Liver (tissue), 9 donors: ENCODE measurements around the gene ST14. TPM values are rescaled to one million over a fixed set of nuclear protein-coding genes. Genes with fewer than 3 reads are reported as not detected.

Source experiments
- DNase-seq: peaks from one replicate; pipeline ENCODE4 v3.0.0-alpha.2; 2017; ENCODE audit warnings: low spot score
- H3K27ac ChIP-seq, 2 donors: one replicate each; pipeline ENCODE4 v1.7.0; 2013; ENCODE audit warnings: inconsistent platforms in 2 of 2, low read length in 2 of 2, control low read depth in 1 of 2, low read depth in 1 of 2, mild to moderate bottlenecking in 1 of 2
- H3K27me3 ChIP-seq, 4 donors: one replicate each; pipeline versions ENCODE4 v1.6.1 to v1.7.0; 2013; ENCODE audit warnings: low read length in 3 of 4, inconsistent platforms in 1 of 4, mild to moderate bottlenecking in 1 of 4, moderate library complexity in 1 of 4; ENCODE audit not compliant: control insufficient read depth in 4 of 4, insufficient read depth in 4 of 4
- H3K36me3 ChIP-seq, 4 donors: one replicate each; pipeline versions ENCODE4 v1.6.1 to v1.7.0; 2013; ENCODE audit warnings: low read length in 3 of 4, mild to moderate bottlenecking in 3 of 4, low read depth in 1 of 4, moderate library complexity in 1 of 4; ENCODE audit not compliant: control insufficient read depth in 4 of 4, insufficient read depth in 3 of 4
- H3K4me1 ChIP-seq, 4 donors: one replicate each; pipeline versions ENCODE4 v1.6.1 to v1.7.0; 2013; ENCODE audit warnings: low read length in 3 of 4, mild to moderate bottlenecking in 3 of 4, moderate library complexity in 1 of 4; ENCODE audit not compliant: control insufficient read depth in 4 of 4, insufficient read depth in 4 of 4
- H3K4me3 ChIP-seq, 3 donors: one replicate each; pipeline versions ENCODE4 v1.6.1 to v1.7.0; 2013; ENCODE audit warnings: low read length in 3 of 3, control low read depth in 1 of 3, low read depth in 1 of 3, mild to moderate bottlenecking in 1 of 3
- H3K9ac ChIP-seq, 2 donors: one replicate each; pipeline ENCODE4 v1.7.0; 2013; ENCODE audit warnings: low read length in 2 of 2, mild to moderate bottlenecking in 2 of 2, moderate library complexity in 2 of 2, control low read depth in 1 of 2, low read depth in 1 of 2
- H3K9me3 ChIP-seq, 4 donors: one replicate each; pipeline versions ENCODE4 v1.6.1 to v1.7.0; 2013; ENCODE audit warnings: low read length in 3 of 4; ENCODE audit not compliant: control insufficient read depth in 4 of 4
- EGR1 ChIP-seq, 2 donors: IDR thresholded peaks; 2 replicates each; pipeline ENCODE4 v1.6.1; 2016 to 2018; ENCODE audit warnings: antibody characterized with exemption in 2 of 2, low read depth in 2 of 2
- FOXA1 ChIP-seq: IDR thresholded peaks from 2 replicates; pipeline ENCODE4 v1.6.1; 2016; ENCODE audit warnings: antibody characterized with exemption
- FOXA2 ChIP-seq: IDR thresholded peaks from 2 replicates; pipeline ENCODE4 v1.6.1; 2016; ENCODE audit warnings: antibody characterized with exemption
- GABPA ChIP-seq, 2 donors: IDR thresholded peaks in 1 of 2; conservative IDR thresholded peaks in 1 of 2; 2 replicates each; pipeline ENCODE4 v1.6.1; 2016; ENCODE audit warnings: antibody characterized with exemption in 2 of 2, mild to moderate bottlenecking in 1 of 2, moderate library complexity in 1 of 2
- HNF4A ChIP-seq, 2 donors: conservative IDR thresholded peaks; 2 replicates each; pipeline ENCODE4 v1.6.1; 2016; ENCODE audit warnings: antibody characterized with exemption in 2 of 2, mild to moderate bottlenecking in 2 of 2
- HNF4G ChIP-seq: IDR thresholded peaks from 2 replicates; pipeline ENCODE4 v1.6.1; 2016; ENCODE audit warnings: antibody characterized with exemption
- JUND ChIP-seq, 2 donors: IDR thresholded peaks; 2 replicates each; pipeline ENCODE4 v1.6.1; 2016; ENCODE audit warnings: antibody characterized with exemption in 2 of 2
- NR2F2 ChIP-seq: IDR thresholded peaks from 2 replicates; pipeline ENCODE4 v1.6.1; 2016; ENCODE audit warnings: antibody characterized with exemption
- RAD21 ChIP-seq, 2 donors: IDR thresholded peaks; 2 replicates each; pipeline ENCODE4 v1.6.1; 2016; ENCODE audit warnings: antibody characterized with exemption in 2 of 2, mild to moderate bottlenecking in 2 of 2
- RXRA ChIP-seq, 2 donors: IDR thresholded peaks; 2 replicates each; pipeline ENCODE4 v1.6.1; 2017 to 2018; ENCODE audit warnings: antibody characterized with exemption in 2 of 2, mild to moderate bottlenecking in 1 of 2
- SP1 ChIP-seq: IDR thresholded peaks from 2 replicates; pipeline ENCODE4 v1.6.1; 2018; ENCODE audit warnings: antibody characterized with exemption, mild to moderate bottlenecking
- TAF1 ChIP-seq: conservative IDR thresholded peaks from 2 replicates; pipeline ENCODE4 v1.6.1; 2016; ENCODE audit warnings: antibody characterized with exemption, mild to moderate bottlenecking
- YY1 ChIP-seq: IDR thresholded peaks from 2 replicates; pipeline ENCODE4 v1.6.1; 2016; ENCODE audit warnings: antibody characterized with exemption, mild to moderate bottlenecking
- WGBS: extraction: QIAGEN DNeasy Blood & Tissue Kit; methylation state at CpG from one replicate; pipeline ENCODE4 v1.1.7; 2013; 5-methylcytosine and 5-hydroxymethylcytosine counted together
- polyA plus RNA-seq, 2 donors: library from polyadenylated mRNA; stranded (reverse) in 1 of 2; unstranded in 1 of 2; fragments of 200-250 nt in 1 of 2; fragments of >200 nt in 1 of 2; fragmentation: Nextera tagmentation in 1 of 2; extraction: Ambion mirVana in 1 of 2; gene quantifications; one replicate each; pipeline versions ENCODE4 v1.2.1 to v1.2.3, GENCODE V29; 2013 to 2015
- total RNA-seq, 2 donors: library from RNA; depleted of rRNA; stranded (reverse); fragments of >200 nt; gene quantifications; one replicate each; pipeline ENCODE4 v1.2.3, GENCODE V29; 2014
- TF ChIP-seq, protein P1 (sequence below): IDR thresholded peaks from 2 replicates; pipeline ENCODE4 v1.6.1; 2016; ENCODE audit warnings: antibody characterized with exemption, mild to moderate bottlenecking
- TF ChIP-seq, protein P2 (sequence below): IDR thresholded peaks from 2 replicates; pipeline ENCODE4 v1.6.1; 2016; ENCODE audit warnings: antibody characterized with exemption
- TF ChIP-seq, protein P3 (sequence below): fragments of 150-350 bp; IDR thresholded peaks from 2 replicates; pipeline ENCODE4 v1.5.1; 2017; ENCODE audit warnings: improper control_type of control experiment, low read depth, low read length; ENCODE audit not compliant: missing input control
- TF ChIP-seq, protein P4 (sequence below): IDR thresholded peaks from 2 replicates; pipeline ENCODE4 v1.6.1; 2016; ENCODE audit warnings: antibody characterized with exemption
- TF ChIP-seq, protein P5 (sequence below): IDR thresholded peaks from 2 replicates; pipeline ENCODE4 v1.6.1; 2016; ENCODE audit warnings: antibody characterized with exemption
- donor health status: healthy.
- donor health status: healthy.
- donor health status: healthy.
- donor health status: healthy.
- donor health status: healthy.

The ST14 gene
- total and polyA plus RNA-seq, 4 donors, result 2.8 to 5.9 (median 4.5) TPM

DNA sequence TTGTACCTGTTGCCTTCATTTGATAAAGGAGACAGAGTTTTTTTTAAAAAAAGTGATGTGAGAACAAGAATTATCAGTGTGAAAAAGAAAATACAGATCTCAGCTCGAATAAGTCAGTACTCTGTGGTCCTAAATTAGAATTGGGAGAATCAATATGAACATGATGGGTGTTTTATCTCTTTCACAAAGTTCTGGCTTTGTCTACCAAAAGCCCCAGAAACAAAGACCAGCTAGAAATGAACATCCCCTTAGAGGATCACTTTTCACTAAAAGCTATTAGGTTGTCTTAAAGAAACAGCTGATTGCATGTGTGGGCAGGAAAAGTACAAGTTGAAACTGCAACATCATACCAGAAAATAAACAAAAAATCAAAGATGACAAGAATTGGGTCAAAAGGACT, 8.4 kb upstream of the ST14 start:
- H3K27me3 ChIP-seq, result no peaks in the 10 kb centered on the region
- WGBS, result 84% methylated on average over 1 of the region's 1 CpG
- H3K4me3 ChIP-seq, result no peak overlapping the region
- DNase-seq, result no peak
- H3K27ac ChIP-seq, result no peak overlapping the region
- no peak overlapping the region for H3K9ac ChIP-seq
- TF ChIP-seq RXRA (IDR thresholded peaks at IDR 0.05) (no peak), RAD21 (IDR thresholded peaks at IDR 0.05) (no peak), HNF4A (conservative IDR thresholded peaks at IDR 0.05) (no peak), FOXA1 (no peak), NR2F2 (no peak), SP1 (no peak), GABPA (IDR thresholded peaks at IDR 0.05 in 1 of 2, conservative IDR thresholded peaks at IDR 0.05 in 1 of 2) (no peak), HNF4G (no peak), TAF1 (no peak), YY1 (no peak), EGR1 (IDR thresholded peaks at IDR 0.05; ENCODE audit: low read depth in 2 of 2) (no peak), JUND (IDR thresholded peaks at IDR 0.05) (no peak), FOXA2 (no peak)
- TF ChIP-seq, protein P1, sequence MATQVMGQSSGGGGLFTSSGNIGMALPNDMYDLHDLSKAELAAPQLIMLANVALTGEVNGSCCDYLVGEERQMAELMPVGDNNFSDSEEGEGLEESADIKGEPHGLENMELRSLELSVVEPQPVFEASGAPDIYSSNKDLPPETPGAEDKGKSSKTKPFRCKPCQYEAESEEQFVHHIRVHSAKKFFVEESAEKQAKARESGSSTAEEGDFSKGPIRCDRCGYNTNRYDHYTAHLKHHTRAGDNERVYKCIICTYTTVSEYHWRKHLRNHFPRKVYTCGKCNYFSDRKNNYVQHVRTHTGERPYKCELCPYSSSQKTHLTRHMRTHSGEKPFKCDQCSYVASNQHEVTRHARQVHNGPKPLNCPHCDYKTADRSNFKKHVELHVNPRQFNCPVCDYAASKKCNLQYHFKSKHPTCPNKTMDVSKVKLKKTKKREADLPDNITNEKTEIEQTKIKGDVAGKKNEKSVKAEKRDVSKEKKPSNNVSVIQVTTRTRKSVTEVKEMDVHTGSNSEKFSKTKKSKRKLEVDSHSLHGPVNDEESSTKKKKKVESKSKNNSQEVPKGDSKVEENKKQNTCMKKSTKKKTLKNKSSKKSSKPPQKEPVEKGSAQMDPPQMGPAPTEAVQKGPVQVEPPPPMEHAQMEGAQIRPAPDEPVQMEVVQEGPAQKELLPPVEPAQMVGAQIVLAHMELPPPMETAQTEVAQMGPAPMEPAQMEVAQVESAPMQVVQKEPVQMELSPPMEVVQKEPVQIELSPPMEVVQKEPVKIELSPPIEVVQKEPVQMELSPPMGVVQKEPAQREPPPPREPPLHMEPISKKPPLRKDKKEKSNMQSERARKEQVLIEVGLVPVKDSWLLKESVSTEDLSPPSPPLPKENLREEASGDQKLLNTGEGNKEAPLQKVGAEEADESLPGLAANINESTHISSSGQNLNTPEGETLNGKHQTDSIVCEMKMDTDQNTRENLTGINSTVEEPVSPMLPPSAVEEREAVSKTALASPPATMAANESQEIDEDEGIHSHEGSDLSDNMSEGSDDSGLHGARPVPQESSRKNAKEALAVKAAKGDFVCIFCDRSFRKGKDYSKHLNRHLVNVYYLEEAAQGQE, result no peak
- TF ChIP-seq, protein P2, sequence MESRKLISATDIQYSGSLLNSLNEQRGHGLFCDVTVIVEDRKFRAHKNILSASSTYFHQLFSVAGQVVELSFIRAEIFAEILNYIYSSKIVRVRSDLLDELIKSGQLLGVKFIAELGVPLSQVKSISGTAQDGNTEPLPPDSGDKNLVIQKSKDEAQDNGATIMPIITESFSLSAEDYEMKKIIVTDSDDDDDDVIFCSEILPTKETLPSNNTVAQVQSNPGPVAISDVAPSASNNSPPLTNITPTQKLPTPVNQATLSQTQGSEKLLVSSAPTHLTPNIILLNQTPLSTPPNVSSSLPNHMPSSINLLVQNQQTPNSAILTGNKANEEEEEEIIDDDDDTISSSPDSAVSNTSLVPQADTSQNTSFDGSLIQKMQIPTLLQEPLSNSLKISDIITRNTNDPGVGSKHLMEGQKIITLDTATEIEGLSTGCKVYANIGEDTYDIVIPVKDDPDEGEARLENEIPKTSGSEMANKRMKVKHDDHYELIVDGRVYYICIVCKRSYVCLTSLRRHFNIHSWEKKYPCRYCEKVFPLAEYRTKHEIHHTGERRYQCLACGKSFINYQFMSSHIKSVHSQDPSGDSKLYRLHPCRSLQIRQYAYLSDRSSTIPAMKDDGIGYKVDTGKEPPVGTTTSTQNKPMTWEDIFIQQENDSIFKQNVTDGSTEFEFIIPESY, result no peak
- TF ChIP-seq, protein P3, sequence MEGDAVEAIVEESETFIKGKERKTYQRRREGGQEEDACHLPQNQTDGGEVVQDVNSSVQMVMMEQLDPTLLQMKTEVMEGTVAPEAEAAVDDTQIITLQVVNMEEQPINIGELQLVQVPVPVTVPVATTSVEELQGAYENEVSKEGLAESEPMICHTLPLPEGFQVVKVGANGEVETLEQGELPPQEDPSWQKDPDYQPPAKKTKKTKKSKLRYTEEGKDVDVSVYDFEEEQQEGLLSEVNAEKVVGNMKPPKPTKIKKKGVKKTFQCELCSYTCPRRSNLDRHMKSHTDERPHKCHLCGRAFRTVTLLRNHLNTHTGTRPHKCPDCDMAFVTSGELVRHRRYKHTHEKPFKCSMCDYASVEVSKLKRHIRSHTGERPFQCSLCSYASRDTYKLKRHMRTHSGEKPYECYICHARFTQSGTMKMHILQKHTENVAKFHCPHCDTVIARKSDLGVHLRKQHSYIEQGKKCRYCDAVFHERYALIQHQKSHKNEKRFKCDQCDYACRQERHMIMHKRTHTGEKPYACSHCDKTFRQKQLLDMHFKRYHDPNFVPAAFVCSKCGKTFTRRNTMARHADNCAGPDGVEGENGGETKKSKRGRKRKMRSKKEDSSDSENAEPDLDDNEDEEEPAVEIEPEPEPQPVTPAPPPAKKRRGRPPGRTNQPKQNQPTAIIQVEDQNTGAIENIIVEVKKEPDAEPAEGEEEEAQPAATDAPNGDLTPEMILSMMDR, result no peak
- TF ChIP-seq, protein P4, sequence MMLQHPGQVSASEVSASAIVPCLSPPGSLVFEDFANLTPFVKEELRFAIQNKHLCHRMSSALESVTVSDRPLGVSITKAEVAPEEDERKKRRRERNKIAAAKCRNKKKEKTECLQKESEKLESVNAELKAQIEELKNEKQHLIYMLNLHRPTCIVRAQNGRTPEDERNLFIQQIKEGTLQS, result no peak
- TF ChIP-seq, protein P5, sequence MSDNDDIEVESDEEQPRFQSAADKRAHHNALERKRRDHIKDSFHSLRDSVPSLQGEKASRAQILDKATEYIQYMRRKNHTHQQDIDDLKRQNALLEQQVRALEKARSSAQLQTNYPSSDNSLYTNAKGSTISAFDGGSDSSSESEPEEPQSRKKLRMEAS, result no peak
- H3K36me3 ChIP-seq, result peaks cover 0 to 2% (median 0%) of the 10 kb centered on the region in 4 donors
- peaks cover 0 to 17% (median 12%) of the 10 kb centered on the region in 4 donors for H3K4me1 ChIP-seq
- H3K9me3 ChIP-seq, result no peaks in the 10 kb centered on the region
